ENCODE data around the gene ADGRA1. TPM values are rescaled to one million over a fixed set of nuclear protein-coding genes. Genes with fewer than 3 reads are reported as not detected.

Gene ADGRA1
- polyA plus RNA-seq, 3 donors = 1.2 to 1.7 (median 1.5) TPM

DNA sequence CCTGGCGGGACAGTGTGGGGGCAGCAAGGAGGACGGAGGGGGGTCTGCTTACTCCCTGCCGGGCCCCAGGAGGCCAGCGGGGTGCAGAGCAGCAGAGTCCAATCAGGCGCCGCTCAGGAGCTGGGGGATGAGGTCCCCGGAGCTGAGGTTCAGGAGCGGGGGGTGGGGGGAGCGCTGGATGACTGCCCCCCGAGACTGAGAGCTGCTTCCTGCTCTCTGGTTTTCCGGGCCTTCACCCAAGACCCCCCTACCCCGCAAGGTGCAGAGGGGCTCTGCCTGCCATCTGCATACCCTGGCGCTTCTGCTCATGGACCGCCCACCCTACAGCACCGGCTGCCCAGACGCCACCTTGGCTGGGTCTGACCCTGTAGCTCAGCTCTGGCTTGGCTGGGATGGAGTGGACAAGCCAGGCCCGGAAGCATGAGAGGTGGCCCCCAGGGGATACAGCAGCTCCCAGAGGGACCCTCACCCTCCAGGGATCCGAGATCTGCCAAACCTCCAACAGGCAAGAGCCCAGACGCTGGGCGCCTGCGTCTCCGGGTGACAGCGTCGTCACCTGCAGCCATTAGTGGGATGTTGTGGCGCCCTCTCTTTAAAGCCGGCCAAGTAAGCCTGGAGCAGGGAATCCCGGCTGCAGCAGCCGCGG, 73.2 kb downstream of the ADGRA1 start:
- DNase-seq (ENCODE audit: low read depth in 3 of 3, low spot score in 2 of 3) = no peak

DNA sequence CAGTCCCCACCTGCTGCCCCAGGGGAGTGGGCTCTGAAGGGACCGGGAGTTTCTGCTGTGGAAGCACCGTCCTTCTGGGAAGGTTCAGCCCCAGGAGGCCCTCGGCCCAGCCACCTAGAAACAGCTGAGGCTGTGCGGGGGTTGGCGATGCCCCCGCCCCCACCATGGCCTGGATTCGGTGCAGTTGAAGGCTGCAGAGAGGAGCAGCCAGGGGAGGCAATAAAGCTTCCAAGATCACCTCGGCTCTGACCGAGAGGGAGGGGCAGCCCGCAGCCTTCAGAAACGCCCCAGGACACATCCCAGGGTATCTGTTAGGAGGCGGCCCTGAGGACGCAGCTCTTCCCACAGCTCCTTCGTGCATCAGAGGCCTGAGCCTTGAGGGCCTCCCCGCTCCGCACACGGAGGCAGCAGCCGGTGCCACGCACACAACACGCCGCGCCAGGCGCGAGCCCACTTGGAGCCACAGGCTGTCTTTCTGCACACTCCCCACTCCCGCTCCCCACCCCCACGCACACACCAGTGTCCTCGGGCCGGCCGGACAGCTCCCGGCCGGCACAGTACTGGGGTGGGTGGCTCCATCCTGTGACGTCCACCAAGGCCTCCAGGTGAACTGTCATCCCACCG, 73.9 kb downstream of the ADGRA1 start:
- DNase-seq (ENCODE audit: low read depth in 3 of 3, low spot score in 2 of 3) = no peak

DNA sequence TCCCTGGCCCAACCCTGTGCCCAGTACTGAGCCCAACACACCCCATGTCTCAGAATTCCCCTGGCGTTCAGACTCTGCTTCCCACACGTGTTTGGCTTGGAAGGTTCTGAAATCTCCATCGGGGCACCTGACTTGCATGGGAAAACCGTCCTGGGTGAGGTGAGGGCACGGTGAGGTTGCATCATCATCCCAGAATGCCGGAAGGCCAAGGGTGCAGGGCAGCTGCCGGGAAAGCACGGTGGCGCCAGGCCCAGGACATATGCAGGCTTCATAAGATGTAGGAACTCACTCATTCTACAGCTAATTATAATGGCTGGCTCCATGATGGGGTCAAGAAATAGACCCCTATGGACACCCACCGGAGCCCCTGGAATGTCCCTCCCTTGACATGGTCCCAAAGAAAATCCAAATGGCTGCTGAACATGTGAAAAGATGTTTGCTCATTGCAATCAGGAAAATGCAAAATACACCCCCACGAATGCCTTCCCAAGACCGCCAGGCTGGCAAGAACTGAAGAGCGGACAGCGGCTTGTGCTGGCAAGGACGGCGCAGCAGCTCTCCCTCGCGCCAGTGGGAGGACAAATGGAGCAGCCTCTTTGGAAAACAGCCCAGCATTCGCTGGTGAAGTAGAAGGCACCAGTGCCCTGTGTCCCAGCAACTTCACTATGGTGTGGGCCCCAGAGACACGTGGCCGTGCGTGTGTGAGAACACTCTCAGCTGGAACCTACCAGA, 74.6 kb downstream of the ADGRA1 start:
- DNase-seq (ENCODE audit: low read depth in 3 of 3, low spot score in 2 of 3) = no peak

DNA sequence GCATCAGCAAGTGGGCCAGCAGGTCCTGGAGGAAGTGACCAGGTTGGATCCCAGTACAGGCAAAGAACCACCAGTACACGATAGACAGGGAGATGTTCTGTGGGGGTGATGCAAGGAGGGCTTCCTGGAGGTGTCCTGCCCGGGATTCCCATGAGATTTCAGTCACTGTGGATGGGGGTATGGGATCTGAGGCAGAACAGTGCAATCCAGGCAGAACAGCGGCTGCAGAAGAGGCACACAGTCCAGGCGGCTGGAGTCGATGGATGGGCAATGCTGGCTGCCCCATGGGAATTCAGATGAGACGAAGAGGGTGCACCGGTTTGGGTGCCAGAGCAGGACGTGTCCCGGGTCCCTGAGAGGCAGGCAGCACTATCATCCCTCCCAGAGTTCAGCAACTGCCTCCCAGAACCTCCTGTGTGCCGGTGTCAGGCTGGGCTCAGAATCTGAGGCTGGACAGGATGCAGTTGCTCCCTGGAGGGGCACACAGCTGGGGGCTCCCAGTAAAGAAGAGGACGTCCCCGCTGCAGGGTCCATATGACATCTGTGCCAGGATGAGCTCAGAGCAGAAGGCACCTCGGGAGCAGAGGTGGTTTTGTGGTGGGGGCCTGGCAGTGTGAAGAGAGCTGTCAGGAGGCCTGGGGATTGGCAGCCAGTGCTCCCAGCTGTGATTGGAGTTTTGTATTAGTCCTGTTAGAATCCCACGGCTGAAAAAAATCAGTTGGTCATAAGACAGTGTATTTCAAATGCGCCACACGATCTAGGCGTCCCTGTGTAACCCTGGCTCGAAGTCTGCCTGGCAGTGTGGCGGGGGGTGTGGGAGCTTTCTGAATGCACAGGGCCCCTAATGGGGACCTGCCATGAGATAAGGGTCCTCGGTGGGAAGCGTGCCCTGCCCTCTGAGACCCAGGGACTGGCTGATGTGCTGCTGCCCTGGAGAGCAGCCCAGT, 75.5 kb downstream of the ADGRA1 start:
- no peak for DNase-seq (ENCODE audit: low read depth in 3 of 3, low spot score in 2 of 3)

DNA sequence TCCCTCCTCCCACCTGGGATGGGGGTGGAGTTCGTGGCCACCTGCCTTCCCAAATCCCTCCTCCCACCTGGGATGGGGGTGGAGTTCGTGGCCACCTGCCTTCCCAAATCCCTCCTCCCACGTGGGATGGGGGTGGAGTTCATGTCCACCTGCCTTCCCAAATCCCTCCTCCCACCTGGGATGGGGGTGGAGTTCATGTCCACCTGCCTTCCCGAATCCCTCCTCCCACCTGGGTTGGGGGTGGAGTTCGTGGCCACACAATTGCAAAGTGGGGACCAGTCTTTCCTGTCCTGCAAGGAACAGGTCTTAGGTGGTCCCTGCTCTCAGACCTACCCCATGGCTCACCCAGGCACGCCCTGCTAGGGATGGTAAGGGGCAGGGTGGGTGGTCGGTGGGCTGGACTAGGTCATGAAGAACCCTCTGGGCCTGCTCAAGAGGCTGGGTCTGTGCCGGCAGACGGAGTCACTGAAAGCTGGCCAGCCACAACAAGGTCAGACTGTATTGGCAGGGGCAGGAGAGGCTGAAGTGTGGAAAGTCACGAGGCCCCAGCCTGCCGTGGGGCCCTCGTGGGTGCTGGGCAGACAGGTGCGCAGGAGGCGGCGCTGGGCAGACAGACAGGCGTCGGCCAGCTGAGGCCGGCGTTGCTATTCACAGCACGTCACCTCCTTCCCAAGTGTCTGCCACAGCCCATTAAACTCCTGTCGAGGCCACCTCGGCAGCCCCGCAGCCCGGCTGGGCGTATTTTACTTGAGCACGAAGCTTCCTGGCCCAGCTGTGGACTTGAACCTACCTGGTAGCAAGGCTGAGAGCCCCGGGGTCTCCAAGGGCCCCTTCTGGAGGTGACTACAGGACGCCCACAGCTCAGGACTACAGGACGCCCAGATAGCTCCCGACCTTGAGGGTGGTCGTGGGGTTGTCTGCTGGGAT, 76.4 kb downstream of the ADGRA1 start:
- DNase-seq (ENCODE audit: low read depth in 3 of 3, low spot score in 2 of 3) = no peak

DNA sequence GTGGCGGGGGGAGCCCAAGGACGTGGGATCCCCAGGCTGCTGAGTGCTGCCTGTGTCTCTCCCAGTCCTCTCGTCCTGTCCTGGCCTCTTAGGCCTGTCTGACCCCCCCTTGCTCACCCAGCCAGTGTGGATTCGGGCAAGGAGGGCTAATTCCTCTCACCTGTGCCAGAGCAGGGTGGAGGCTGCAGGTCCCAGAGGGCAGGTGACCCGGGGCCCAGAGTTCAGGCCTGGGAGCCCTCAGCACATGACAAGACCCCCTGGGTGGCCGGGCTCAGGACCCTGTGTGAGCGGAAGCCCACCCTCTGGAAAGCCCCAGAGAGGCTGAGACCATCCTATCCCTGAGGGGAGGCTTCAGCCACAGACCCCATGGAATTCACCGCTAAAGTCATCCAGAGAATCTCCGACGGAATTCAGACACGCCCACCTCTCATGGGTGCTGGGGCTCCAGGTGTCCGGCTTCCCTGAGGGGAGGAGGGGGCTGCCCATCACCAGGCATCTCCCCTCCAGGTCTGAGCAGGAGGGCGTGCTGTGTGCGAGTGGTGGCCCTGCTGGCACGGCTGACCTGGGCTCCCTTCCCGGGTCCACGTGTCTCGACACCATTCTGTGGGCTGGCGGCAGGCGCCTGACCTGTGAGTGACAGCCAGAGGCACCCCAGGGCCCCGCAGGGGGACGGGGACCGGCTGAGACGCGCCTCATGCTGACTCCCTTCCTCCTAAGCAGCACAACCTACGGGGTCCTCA, 77.3 kb downstream of the ADGRA1 start:
- no peak for DNase-seq (ENCODE audit: low read depth in 3 of 3, low spot score in 2 of 3)

DNA sequence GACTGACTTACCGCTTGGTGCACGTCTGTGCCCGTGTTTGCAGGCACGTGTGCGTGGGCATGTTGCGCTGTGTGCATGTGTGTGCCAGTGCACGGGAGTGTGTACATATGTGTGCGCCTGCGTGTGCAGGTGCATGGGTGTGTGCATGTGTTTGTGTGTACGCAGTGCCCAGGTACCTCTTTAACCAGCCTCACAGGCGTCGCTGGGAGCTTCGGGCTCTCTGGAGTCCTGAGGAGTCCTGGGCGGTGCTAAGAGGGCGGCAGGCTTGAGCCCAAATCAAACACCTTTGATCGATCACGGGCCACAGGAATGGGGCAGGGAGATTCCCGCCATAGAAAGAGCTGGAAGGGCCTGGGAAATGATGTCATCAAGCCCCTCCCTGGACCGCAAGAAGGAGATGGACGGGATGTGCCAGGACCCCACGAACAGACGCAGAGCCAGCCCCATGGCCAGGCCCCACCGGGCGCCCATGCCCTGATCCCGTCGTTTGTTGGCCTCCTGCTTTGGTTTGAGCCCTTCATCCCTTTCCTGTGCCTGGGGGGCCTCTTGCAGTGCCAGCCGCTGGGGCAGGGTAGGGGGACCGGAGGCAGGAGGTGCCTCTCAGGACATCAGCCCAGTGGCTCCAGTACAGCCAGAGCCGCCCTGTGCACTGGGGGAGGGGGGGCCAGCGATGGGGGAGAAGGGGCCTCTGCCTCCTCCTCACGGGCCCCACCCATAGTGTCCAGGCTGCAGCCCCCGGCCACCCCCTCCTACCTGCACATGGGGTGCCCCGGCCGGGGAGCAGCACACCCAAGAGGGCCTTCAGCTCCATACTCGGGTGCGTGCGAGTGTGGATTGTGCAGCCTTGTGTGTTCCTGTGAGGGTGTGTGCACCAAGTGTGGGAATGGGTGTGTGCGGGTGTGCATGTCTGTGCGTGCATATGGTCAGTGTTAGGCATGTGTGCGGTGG, 78.1 kb downstream of the ADGRA1 start:
- DNase-seq (ENCODE audit: low read depth in 3 of 3, low spot score in 2 of 3) = no peak

DNA sequence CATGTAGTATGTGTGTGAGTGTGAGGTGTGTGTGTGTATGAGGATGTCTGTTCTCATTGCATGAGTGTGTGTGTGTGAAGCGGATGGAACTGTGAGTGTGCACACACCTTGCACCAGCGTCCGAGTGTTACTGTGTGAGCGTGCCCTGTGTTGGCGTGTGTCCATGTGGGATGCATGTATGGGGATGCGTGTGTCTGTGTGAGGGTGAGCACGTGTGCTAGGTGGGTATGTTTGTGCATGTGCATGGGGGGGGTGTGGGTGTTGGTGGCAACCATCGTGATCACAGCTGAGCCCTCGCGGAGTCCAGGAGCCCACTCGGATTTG, 78.7 kb downstream of the ADGRA1 start:
- DNase-seq (ENCODE audit: low read depth in 3 of 3, low spot score in 2 of 3) = no peak

DNA sequence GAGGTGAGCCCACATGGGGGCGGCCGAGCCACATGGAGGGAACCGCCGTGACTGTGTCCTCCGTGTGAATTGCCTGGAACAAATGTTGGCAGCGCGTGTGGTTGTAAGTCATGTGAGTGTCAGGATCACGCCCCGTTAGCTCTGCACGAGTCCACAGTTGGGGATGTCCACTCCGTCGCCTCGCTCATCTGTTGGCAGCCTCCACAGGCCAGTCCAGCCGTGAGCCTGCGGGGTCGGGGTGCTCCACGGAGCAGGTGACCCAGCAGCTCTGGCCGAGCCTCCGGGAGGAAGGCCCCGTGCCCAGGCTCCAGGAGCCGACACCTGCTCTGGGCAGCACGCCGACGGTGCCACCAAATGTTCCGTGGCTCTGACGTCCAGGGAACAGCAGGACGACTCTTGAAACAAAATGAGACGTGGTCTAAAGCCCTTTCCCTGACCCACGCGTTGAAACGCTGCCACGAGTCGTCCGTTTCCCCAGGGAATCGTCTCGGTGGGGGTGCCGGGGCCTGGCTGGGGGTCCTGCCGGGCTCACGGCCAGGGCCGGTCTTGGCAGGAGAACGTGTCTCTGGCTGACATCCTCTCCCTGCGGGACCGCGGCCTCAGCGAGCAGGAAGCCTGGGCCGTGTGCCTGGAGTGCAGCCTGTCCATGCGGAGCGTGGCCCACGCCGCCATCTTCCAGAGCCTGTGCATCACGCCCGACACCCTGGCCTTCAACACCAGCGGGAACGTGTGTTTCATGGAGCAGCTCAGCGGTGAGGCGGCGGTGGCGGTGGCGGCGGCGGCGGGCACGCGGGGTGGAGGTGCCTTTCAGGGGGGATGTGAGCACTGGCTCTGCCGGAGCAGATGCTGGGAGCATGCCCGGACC, 79.3 kb downstream of the ADGRA1 start:
- no peak for DNase-seq (ENCODE audit: low read depth in 3 of 3, low spot score in 2 of 3)

DNA sequence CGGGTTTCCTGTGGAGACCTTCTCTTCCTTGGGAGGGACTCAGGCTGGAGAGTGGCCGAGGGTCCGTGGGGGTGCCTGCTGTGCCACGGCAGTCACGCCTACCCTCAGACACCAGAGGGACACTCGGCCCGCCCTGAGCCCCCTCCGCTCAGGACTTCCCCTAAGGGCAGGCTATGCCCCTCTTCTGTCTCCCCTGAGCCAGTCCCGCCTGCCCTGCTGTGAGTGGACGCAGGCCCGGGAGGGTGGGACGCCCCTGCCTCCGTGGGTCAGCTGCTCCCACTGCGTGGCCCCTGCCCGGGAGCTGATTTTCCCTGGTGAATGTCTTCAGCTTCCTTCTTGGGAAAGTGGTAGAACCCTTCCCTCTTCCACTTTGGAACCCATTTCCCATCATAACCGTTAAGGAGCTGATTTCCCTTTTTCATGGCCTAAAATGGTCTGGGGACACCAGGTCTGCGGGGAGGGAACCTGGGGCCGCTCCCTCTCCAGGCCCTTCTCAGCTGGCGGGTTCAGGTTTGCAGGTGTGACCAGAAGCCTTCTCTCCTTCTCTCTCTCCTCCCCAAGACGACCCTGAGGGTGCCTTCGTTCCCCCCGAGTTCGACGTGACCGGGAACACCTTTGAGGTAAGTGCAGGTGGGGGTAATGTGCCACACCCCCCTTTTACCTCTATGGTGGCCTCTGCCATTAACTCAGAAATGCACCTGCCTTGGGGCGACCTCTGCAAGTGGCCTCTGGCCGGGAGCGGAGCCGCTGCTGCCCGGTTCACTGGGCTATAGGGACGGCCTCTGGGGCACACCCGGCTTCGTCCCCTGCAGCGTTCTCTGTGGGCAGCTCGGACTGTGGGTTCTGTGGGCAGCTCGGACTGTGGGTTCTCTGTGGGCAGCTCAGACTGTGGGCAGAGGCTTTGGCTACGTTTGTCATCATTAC, 80.2 kb downstream of the ADGRA1 start:
- no peak for DNase-seq (ENCODE audit: low read depth in 3 of 3, low spot score in 2 of 3)

DNA sequence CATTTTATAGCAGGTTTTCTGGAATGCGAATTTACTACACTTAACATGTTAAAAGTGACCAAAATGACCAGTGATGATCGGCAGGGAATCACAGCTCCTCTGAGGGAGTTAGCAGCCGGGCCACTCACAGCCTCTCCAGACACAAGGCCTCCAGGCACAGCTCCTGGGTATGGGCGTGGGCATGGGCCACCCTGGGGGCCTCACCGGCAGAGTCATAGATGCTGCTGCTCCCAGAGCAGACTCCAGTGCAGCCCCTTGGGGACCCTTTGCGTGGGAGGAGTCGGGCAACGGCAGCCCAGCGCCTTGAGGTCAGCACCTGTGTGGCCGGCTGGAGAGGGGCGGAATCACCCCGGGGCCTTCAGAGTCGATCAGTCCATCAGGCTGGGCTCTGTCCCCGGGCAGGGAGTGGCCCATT, 80.9 kb downstream of the ADGRA1 start:
- DNase-seq (ENCODE audit: low read depth in 3 of 3, low spot score in 2 of 3) = no peak

DNA sequence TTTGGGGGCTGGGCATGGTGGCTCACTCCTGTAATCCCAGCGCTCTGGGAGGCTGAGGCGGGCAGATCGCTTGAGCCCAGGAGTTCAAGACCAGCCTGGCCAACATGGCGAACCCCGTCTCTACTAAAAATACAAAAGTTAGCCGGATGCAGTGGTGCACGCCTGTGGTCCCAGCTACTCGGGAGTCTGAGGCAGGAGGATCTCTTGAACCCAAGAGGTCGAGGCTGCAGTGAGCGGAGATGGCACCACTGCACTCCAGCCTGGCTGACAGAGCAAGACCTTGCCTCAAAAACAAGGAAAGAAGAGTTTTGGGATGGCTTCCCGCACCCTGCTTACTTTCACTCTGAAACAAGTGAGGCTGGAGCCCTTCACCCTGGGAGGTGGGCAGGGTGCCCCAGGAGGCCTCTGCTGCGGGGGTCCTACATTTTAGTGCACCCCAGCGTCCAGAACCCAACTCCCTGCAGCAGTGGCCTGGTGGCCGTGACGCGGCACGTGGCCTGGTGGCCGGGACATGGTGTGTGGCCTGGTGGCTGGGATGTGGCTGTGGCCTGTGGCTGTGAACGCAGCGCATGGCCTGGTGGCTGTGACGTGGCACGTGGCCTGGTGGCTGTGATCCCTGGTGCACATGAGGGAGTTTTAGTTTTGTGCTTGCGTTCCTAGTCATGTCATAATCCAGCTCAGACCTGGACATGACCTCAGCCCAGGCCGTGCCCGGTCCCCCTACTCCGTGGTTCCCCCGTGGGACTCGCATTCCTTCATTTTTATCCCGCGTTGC, 81.6 kb downstream of the ADGRA1 start:
- no peak for DNase-seq (ENCODE audit: low read depth in 3 of 3, low spot score in 2 of 3)

DNA sequence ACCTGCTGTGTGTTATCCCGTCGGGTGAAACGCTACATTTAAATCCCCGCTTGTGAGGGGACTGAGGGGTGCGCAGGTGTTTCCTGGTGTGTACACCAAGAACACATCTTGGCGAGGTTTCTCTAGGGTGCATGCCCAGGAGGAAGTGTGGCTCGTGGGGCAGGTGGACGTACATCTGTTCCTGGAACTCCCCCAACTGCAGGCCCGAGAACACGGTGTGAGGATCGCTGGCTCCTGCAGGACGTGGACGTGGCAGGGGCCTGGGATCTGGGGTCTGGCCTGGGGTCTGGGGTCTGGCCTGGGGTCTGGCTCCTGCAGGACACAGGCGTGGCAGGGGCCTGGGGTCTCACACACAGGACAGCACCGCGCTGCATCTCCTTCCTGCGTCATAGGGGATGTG, 82.4 kb downstream of the ADGRA1 start:
- no peak for DNase-seq (ENCODE audit: low read depth in 3 of 3, low spot score in 2 of 3)

DNA sequence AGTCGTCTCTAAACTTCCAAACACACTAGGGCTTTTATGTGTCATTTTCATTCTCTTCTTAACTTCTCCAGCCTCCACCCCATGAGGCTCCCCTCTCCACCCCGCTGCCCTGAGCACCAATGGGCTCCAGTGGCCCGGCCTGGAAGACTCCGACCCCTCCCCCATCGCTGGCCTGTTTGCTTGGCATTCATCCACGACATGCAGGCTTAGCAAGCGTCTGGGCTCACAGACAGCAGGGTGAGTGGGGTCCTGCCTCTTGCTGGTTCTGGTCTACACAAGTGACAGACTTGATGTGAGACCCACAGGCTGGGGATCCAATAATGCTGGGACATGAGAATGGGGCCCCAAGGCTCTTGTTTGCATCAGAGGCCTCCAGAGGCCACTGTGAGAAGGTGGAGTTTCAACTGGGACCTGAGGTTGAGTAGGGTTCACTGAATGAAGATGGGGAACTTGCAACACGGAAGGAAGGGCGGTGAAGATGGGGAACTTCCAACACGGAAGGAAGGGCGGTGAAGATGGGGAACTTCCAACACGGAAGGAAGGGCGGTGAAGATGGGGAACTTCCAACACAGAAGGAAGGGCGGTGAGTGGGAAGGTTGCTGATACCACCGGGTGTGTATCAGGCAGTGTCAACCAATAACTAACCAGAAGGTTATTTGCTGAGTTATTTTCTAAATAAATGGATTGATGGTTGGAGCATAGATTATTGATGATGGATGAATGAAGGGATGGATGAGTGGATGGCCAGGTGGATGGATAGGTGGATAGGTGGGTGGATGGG, 86.3 kb downstream of the ADGRA1 start:
- no peak for DNase-seq (ENCODE audit: low read depth in 3 of 3, low spot score in 2 of 3)
